Caki2 (cell line): ENCODE measurements around the gene CCDC14. TPM values are rescaled to one million over a fixed set of nuclear protein-coding genes. Genes with fewer than 3 reads are reported as not detected.
"Not testable (repeated sequence)": the region's sequence is repeated elsewhere in the genome, so short reads cannot be mapped to it uniquely, and the experiment has no call there.

Source experiments
- DNase-seq: peaks from one replicate; pipeline ENCODE4 v3.0.0-alpha.2; 2015; ENCODE audit warnings: low read depth
- in situ Hi-C: cut with HindIII; loops from 2 replicates; pipeline ENCODE4 v1.10.0; 2016; ENCODE audit warnings: low sequenced_read_pairs, low pct_unique_long_range_greater_than_20kb, mixed read lengths
- total RNA-seq: library from RNA; depleted of rRNA; stranded (reverse); fragments of >200 nt; shearing (Covaris generic); gene quantifications from 2 replicates; pipeline ENCODE4 v1.2.3, GENCODE V29; 2014; ENCODE audit warnings: low replicate concordance; rRNA removed

The CCDC14 gene
- total RNA-seq, result 5.8 and 17.3 TPM in 2 replicates

- in situ Hi-C loops, result no loop called here
- DNase-seq, result peak; percentile 88
Observed at GRCh38 chr3:123960781-123961507, at the start of gene CCDC14. CCDC14 (minus strand) TSS chr3:123961229; CDS start chr3:123961173, 56 bp downstream.

GRCh38 chr3:124008321-124008720 lies 47.3 kb upstream of the CCDC14 start:
- DNase-seq, in situ Hi-C loops: not testable (repeated sequence)

- in situ Hi-C loops, result no loop called here
- DNase-seq, result no peak
Observed at GRCh38 chr3:124007186-124007585, 46.2 kb upstream of the CCDC14 start.

- DNase-seq, in situ Hi-C loops: not testable (repeated sequence)
Observed at GRCh38 chr3:124002405-124003079, 41.5 kb upstream of the CCDC14 start.

GRCh38 chr3:124001366-124001765 lies 40.3 kb upstream of the CCDC14 start:
- DNase-seq, in situ Hi-C loops: not testable (repeated sequence)

- in situ Hi-C loops, result no loop called here
- DNase-seq, result no peak
Observed at GRCh38 chr3:123997543-123997942, 36.5 kb upstream of the CCDC14 start.

GRCh38 chr3:123993818-123994217 lies 32.8 kb upstream of the CCDC14 start:
- no peak for DNase-seq
- in situ Hi-C loops, result no loop called here

- in situ Hi-C loops, DNase-seq: not testable (repeated sequence)
Observed at GRCh38 chr3:123991730-123992588, 30.9 kb upstream of the CCDC14 start, which contains the start of gene ROPN1. ROPN1 (minus strand) TSS chr3:123992124; CDS start chr3:123980481, 11,643 bp downstream.

- in situ Hi-C loops, result no loop called here
- no peak for DNase-seq
Observed at GRCh38 chr3:123986427-123986826, 25.4 kb upstream of the CCDC14 start.

GRCh38 chr3:123984957-123985356 lies 23.9 kb upstream of the CCDC14 start:
- no peak for DNase-seq
- in situ Hi-C loops, result no loop called here

- DNase-seq, result no peak
- in situ Hi-C loops, result no loop called here
Observed at GRCh38 chr3:123984350-123984749, 23.3 kb upstream of the CCDC14 start.

- in situ Hi-C loops, DNase-seq: not testable (repeated sequence)
Observed at GRCh38 chr3:123981317-123981716, 20.3 kb upstream of the CCDC14 start.

GRCh38 chr3:123980539-123980938 lies 19.5 kb upstream of the CCDC14 start:
- no peak for DNase-seq
- in situ Hi-C loops, result no loop called here

- in situ Hi-C loops, result not testable (repeated sequence)
- DNase-seq, result peak; percentile 41
Observed at GRCh38 chr3:123979525-123980501, 18.8 kb upstream of the CCDC14 start.

GRCh38 chr3:123976904-123977303 lies 15.9 kb upstream of the CCDC14 start:
- in situ Hi-C loops, DNase-seq: not testable (repeated sequence)

- DNase-seq, in situ Hi-C loops: not testable (repeated sequence)
Observed at GRCh38 chr3:123976181-123976898, 15.3 kb upstream of the CCDC14 start.

GRCh38 chr3:123975030-123975429 lies 14.0 kb upstream of the CCDC14 start:
- DNase-seq, in situ Hi-C loops: not testable (repeated sequence)
